HG03378 (cell line): ENCODE results near the gene BRMS1.
A peak's percentile ranks its signal among the peaks of the same experiment; 100 is the strongest.
"Not testable (repeated sequence)": the region's sequence is repeated elsewhere in the genome, so short reads cannot be mapped to it uniquely, and the experiment has no call there.

ENCODE experiments used
- ATAC-seq: cut with Tn5 transposase; IDR thresholded peaks from one replicate; pipeline ENCODE4 v1.9.1; 2021; ENCODE audit warnings: mild to moderate bottlenecking, moderate library complexity; ENCODE audit not compliant: unreplicated experiment

The BRMS1 gene

GRCh38 chr11:66344550-66345315 is at the start of gene BRMS1:
Gene BRMS1, minus strand, starts transcription at chr11:66345104. Its CDS starts 2,870 bp downstream, at chr11:66342234.
- peak; percentile 59 for ATAC-seq

- ATAC-seq: no peak
Measured at GRCh38 chr11:66393954-66394353, 49.0 kb upstream of the BRMS1 start.

GRCh38 chr11:66391322-66391721 is 46.4 kb upstream of the BRMS1 start:
- ATAC-seq: no peak

GRCh38 chr11:66388780-66389386 is 44.0 kb upstream of the BRMS1 start:
- ATAC-seq: no peak

- no peak for ATAC-seq
Measured at GRCh38 chr11:66386171-66387069, 41.5 kb upstream of the BRMS1 start.

- not testable (repeated sequence) for ATAC-seq
Measured at GRCh38 chr11:66384316-66384715, 39.4 kb upstream of the BRMS1 start.

GRCh38 chr11:66380264-66380663 is 35.4 kb upstream of the BRMS1 start:
- ATAC-seq: not testable (repeated sequence)

- not testable (repeated sequence) for ATAC-seq
Measured at GRCh38 chr11:66373690-66374287, 28.9 kb upstream of the BRMS1 start.

- no peak for ATAC-seq
Measured at GRCh38 chr11:66373265-66373664, 28.4 kb upstream of the BRMS1 start.

- ATAC-seq: peak; percentile 42
Measured at GRCh38 chr11:66371627-66372415, 26.9 kb upstream of the BRMS1 start, which contains the start of gene SLC29A2. Gene SLC29A2, minus strand, starts transcription at chr11:66371760. Its CDS starts 169 bp downstream, at chr11:66371591.

- no peak for ATAC-seq
Measured at GRCh38 chr11:66369073-66369894, 24.4 kb upstream of the BRMS1 start.

GRCh38 chr11:66368484-66368883 is 23.6 kb upstream of the BRMS1 start:
- ATAC-seq: no peak

- no peak for ATAC-seq
Measured at GRCh38 chr11:66367561-66368312, 22.8 kb upstream of the BRMS1 start.

- ATAC-seq: no peak
Measured at GRCh38 chr11:66366844-66367477, 22.1 kb upstream of the BRMS1 start.

- ATAC-seq: no peak
Measured at GRCh38 chr11:66365711-66366619, 21.1 kb upstream of the BRMS1 start.

- no peak for ATAC-seq
Measured at GRCh38 chr11:66365166-66365565, 20.3 kb upstream of the BRMS1 start.
